Activated naive CD4-positive, alpha-beta T cell treated with anti-CD3 and anti-CD28 coated beads, Interleukin-2, amount 10 ng/mL, durations not matched to agents 7 days and 5 days (primary cell): ENCODE data around the gene SORCS2.
"Not testable (repeated sequence)": the region's sequence is repeated elsewhere in the genome, so short reads cannot be mapped to it uniquely, and the experiment has no call there.

ENCODE experiments used
- CTCF ChIA-PET: fragments of 350-600 bp; sonication (Branson Sonifier 250); formaldehyde crosslinking; loops from one replicate; lab custom pipeline; 2021; ENCODE audit warnings: antibody characterized with exemption; lab: Charles Lee
- DNase-seq: peaks from one replicate; pipeline ENCODE4 v3.0.0-alpha.2; 2020
- H3K27ac Mint-ChIP-seq: one replicate; pipeline ENCODE4 v1.8.0; 2021; ENCODE audit warnings: mild to moderate bottlenecking, moderate library complexity, mixed read lengths
- H3K27me3 Mint-ChIP-seq: one replicate; pipeline ENCODE4 v1.8.0; 2021; ENCODE audit warnings: mild to moderate bottlenecking, mixed read lengths
- H3K36me3 Mint-ChIP-seq: one replicate; pipeline ENCODE4 v1.8.0; 2021; ENCODE audit warnings: mixed read lengths
- H3K4me1 Mint-ChIP-seq: one replicate; pipeline ENCODE4 v1.8.0; 2021; ENCODE audit warnings: mixed read lengths
- H3K4me3 Mint-ChIP-seq: one replicate; pipeline ENCODE4 v1.8.0; 2021; ENCODE audit warnings: mild to moderate bottlenecking, moderate library complexity, mixed read lengths
- H3K9me3 Mint-ChIP-seq: one replicate; pipeline ENCODE4 v1.8.0; 2021; ENCODE audit warnings: mixed read lengths

SORCS2 gene

GRCh38 chr4:7598939-7599790 is 406.8 kb downstream of the SORCS2 start:
- no peak overlapping the region for H3K27ac Mint-ChIP-seq
- H3K27me3 Mint-ChIP-seq: no peaks in the 10 kb centered on the region
- H3K4me3 Mint-ChIP-seq: no peak overlapping the region
- no peak for DNase-seq
- H3K4me1 Mint-ChIP-seq: no peaks in the 10 kb centered on the region
- no peaks in the 10 kb centered on the region for H3K36me3 Mint-ChIP-seq
- H3K9me3 Mint-ChIP-seq: peaks cover 9% of the 10 kb centered on the region
- CTCF ChIA-PET: no interaction called here

DNA sequence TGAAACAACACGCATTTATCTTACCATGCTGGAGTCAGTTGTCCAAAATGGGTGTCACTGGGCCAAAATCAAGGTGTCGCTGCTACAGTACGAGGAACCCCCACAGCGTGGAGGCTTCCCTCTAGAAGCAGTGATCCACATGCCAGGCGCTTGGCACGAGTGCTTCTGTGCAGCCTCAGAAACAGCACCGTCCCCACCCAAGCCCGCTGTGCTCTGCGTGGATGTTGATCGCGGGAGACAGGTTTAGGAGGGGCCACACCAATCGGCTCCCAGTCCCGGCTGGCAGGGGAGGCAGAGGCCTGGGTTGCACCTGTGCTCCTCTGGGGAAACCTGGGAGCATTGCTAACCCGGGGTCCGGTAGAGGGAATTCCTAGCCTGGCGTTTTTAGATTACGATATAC is 407.9 kb downstream of the SORCS2 start:
- Mint-ChIP-seq H3K27me3 (no peaks in the 10 kb centered on the region), H3K9me3 (peaks cover 10% of the 10 kb centered on the region), H3K4me3 (no peak overlapping the region), H3K27ac (no peak overlapping the region), H3K4me1 (no peaks in the 10 kb centered on the region), H3K36me3 (no peaks in the 10 kb centered on the region)
- DNase-seq: no peak
- CTCF ChIA-PET: no interaction called here

- peaks cover 10% of the 10 kb centered on the region for H3K9me3 Mint-ChIP-seq
- H3K27me3 Mint-ChIP-seq, H3K36me3 Mint-ChIP-seq, H3K4me3 Mint-ChIP-seq, DNase-seq, H3K4me1 Mint-ChIP-seq, CTCF ChIA-PET, H3K27ac Mint-ChIP-seq: not testable (repeated sequence)
Measured at GRCh38 chr4:7602166-7602565, 409.8 kb downstream of the SORCS2 start.

DNA sequence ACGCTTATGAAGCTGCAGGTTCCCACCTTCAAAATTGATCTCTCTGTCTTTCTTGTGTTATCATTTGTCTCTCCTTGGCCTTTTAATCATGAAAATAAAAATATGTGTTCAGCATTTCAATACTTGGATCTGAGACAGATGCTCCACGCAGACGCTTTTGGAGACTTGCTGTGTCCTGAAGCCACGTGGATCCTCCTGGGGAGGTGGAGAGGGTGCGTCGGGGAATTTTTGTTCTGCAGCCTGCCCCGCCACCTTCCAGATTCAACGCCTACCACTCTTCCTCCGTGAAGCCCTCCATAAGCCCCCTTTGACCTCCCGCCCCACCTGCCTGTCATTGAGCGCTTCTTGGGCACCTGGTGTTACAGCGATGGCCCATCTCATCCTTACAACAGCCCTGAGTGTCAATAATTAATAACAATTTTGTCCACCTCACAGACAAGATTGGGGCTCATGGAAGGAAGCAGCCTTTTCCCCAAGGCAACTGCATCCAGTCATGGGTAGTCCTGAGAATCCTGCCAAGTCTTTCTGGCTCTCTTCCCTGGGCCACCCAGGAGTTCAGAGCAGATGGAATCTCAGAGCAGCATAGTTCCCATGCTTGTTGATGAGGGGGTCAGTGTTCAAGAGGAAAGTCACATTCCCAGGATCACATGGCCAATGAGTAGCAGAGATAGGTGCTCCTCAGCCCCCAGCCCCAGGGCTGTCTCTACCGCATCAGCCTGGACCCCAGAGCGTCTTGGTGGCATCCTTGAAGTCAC is 415.0 kb downstream of the SORCS2 start:
- CTCF ChIA-PET: no interaction called here
- H3K4me1 Mint-ChIP-seq: no peaks in the 10 kb centered on the region
- H3K36me3 Mint-ChIP-seq: no peaks in the 10 kb centered on the region
- H3K27me3 Mint-ChIP-seq: no peaks in the 10 kb centered on the region
- no peak overlapping the region for H3K4me3 Mint-ChIP-seq
- H3K9me3 Mint-ChIP-seq: peaks cover 8% of the 10 kb centered on the region
- no peak overlapping the region for H3K27ac Mint-ChIP-seq
- DNase-seq: no peak

DNA sequence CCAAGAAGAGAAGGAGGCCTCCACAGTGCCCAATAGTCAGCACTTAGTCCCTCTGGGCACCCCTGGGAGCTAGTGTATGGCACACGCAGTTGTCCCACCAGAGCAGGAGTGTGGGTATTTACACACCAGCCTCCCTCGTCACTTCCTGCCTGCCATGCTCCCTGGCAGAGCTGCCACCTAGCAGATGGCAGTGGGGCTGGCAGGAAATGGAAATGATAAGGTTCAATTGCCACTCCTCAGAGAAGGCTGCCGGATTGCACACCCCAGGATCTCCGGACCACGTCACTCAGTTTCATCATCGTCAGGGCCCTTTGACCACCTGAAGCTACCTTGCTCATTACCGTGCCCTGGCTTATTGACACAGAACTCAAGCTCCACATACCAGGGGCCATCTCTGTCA is 415.7 kb downstream of the SORCS2 start:
- DNase-seq: no peak
- Mint-ChIP-seq H3K4me3 (no peak overlapping the region), H3K27ac (no peak overlapping the region), H3K27me3 (no peaks in the 10 kb centered on the region), H3K9me3 (peaks cover 6% of the 10 kb centered on the region), H3K4me1 (no peaks in the 10 kb centered on the region), H3K36me3 (no peaks in the 10 kb centered on the region)
- CTCF ChIA-PET: no interaction called here

- peaks cover 2% of the 10 kb centered on the region for H3K9me3 Mint-ChIP-seq
- DNase-seq: no peak
- H3K27me3 Mint-ChIP-seq: no peaks in the 10 kb centered on the region
- CTCF ChIA-PET: no interaction called here
- H3K27ac Mint-ChIP-seq: no peak overlapping the region
- H3K4me1 Mint-ChIP-seq: no peaks in the 10 kb centered on the region
- no peak overlapping the region for H3K4me3 Mint-ChIP-seq
- H3K36me3 Mint-ChIP-seq: no peaks in the 10 kb centered on the region
Measured at GRCh38 chr4:7609316-7609715, 417.0 kb downstream of the SORCS2 start.

- no peak for DNase-seq
- Mint-ChIP-seq H3K9me3 (no peaks in the 10 kb centered on the region), H3K27ac (no peak overlapping the region), H3K4me1 (no peaks in the 10 kb centered on the region), H3K36me3 (no peaks in the 10 kb centered on the region), H3K27me3 (no peaks in the 10 kb centered on the region), H3K4me3 (no peak overlapping the region)
- CTCF ChIA-PET: no interaction called here
Measured at GRCh38 chr4:7610022-7610670, 417.8 kb downstream of the SORCS2 start.

- CTCF ChIA-PET: no interaction called here
- Mint-ChIP-seq H3K27me3 (no peaks in the 10 kb centered on the region), H3K4me3 (no peak overlapping the region), H3K27ac (no peak overlapping the region), H3K36me3 (no peaks in the 10 kb centered on the region), H3K4me1 (no peaks in the 10 kb centered on the region), H3K9me3 (no peaks in the 10 kb centered on the region)
- DNase-seq: no peak
Measured at GRCh38 chr4:7610841-7611240, 418.5 kb downstream of the SORCS2 start.

DNA sequence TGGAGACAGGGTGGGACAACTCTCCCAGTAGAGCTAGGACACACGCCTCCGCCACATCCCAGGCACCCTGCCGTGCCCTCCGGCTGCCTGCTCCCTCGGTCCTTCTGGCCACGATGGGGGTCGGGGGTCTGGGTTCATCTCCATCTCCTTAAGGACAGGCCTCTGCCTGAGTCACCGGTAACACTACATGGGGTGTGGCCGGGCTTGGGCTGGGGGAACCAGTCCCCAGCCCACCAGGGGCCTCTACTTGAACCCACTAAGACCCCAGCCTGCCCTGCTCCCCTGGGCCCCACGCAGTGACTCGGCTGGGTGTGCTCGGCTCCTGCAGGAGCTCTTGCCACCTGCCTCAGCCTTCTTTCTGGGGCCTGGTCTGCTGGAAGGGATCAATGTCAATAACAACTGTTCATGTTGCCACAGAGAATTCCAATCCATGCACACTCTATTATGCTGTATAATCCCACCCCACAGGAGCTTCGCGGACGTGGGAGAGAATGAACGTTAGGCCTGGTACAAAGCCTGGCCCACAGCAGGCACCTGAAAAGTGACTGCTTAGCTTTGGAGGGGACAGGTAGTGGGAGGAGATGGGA is 420.1 kb downstream of the SORCS2 start:
- H3K9me3 Mint-ChIP-seq: no peaks in the 10 kb centered on the region
- CTCF ChIA-PET: no interaction called here

DNA sequence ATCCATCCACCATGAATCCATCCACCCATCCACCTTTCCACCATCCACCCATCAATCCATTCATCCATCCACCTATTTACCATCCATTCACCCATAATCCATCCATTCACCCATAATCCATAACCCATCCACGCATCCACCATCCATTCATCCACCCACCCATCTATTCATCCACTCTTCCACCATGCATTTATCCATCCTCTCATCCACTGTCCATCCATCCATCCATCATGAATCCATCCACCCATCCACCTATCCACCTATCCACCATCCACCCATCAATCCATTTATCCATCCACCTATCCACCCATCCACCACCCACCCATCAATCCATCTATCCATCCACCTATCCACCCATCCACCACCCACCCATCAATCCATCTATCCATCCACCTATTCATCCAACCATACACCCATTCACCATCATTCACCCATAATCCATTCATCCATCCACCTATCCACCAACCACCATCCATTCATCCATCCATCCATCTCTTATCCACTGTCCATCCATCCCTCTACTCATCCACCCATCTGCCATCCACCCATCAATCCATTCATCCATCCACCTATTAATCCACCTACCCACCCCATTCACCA is 422.1 kb downstream of the SORCS2 start:
- Mint-ChIP-seq H3K9me3 (no peaks in the 10 kb centered on the region), H3K36me3 (no peaks in the 10 kb centered on the region), H3K4me1 (no peaks in the 10 kb centered on the region), H3K27ac (no peak overlapping the region), H3K27me3 (no peaks in the 10 kb centered on the region), H3K4me3 (no peak overlapping the region)
- CTCF ChIA-PET: no interaction called here
- DNase-seq: no peak

More for the DNA sequence above, 420.1 kb downstream of the SORCS2 start:
- Mint-ChIP-seq H3K27ac (no peak overlapping the region), H3K4me1 (no peaks in the 10 kb centered on the region), H3K36me3 (no peaks in the 10 kb centered on the region), H3K4me3 (no peak overlapping the region), H3K27me3 (no peaks in the 10 kb centered on the region)
- DNase-seq: no peak

- Mint-ChIP-seq H3K9me3 (no peaks in the 10 kb centered on the region), H3K27me3 (no peaks in the 10 kb centered on the region), H3K36me3 (no peaks in the 10 kb centered on the region), H3K4me3 (no peak overlapping the region), H3K4me1 (no peaks in the 10 kb centered on the region), H3K27ac (no peak overlapping the region)
- CTCF ChIA-PET: no interaction called here
- no peak for DNase-seq
Measured at GRCh38 chr4:7616193-7616592, 423.9 kb downstream of the SORCS2 start.

GRCh38 chr4:7618361-7618760 is 426.0 kb downstream of the SORCS2 start:
- Mint-ChIP-seq H3K9me3 (no peaks in the 10 kb centered on the region), H3K27ac (no peak overlapping the region), H3K27me3 (no peaks in the 10 kb centered on the region), H3K4me1 (no peaks in the 10 kb centered on the region), H3K36me3 (no peaks in the 10 kb centered on the region), H3K4me3 (no peak overlapping the region)
- DNase-seq: no peak
- CTCF ChIA-PET: no interaction called here

DNA sequence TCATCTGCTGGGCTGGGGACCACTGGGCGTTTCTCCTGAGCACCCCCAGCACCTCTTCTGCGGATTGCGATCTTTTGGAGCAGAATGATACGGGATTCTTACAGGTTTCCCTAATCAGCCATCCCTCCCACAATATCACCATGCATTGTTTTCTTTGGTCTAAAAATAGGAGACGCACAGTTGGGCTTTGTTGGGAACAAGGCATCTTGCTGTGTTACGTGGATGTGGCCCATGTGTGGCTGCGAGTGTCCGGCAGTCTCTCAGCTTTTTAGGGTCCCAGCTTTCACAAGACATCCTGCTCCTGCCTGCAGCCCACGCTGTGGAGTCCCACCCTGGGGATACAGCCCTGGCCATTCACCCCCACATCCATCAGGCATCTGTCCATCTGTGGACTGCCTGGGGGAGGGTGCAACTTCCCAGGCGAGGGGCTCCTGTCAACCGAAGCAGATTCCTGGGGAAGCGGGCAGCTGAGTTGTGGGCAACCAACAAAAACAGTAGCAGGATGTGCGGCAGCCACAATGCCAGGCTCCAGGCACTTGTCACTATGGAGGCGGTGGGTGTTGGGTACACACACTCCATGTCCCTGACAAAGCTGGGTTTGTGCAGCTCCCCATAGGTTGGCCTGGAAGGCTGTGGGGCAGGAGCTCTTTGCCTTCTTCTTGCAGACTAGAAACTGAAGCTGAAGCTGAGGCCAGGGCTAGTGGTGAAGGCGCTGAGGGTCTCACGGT is 427.9 kb downstream of the SORCS2 start:
- no peak overlapping the region for H3K27ac Mint-ChIP-seq
- H3K4me1 Mint-ChIP-seq: no peaks in the 10 kb centered on the region
- no peaks in the 10 kb centered on the region for H3K27me3 Mint-ChIP-seq
- no peak for DNase-seq
- H3K4me3 Mint-ChIP-seq: no peak overlapping the region
- H3K9me3 Mint-ChIP-seq: no peaks in the 10 kb centered on the region
- CTCF ChIA-PET: no interaction called here
- no peaks in the 10 kb centered on the region for H3K36me3 Mint-ChIP-seq

- CTCF ChIA-PET: no interaction called here
- no peaks in the 10 kb centered on the region for H3K36me3 Mint-ChIP-seq
- DNase-seq: no peak
- no peak overlapping the region for H3K4me3 Mint-ChIP-seq
- H3K4me1 Mint-ChIP-seq: no peaks in the 10 kb centered on the region
- no peak overlapping the region for H3K27ac Mint-ChIP-seq
- H3K9me3 Mint-ChIP-seq: no peaks in the 10 kb centered on the region
- H3K27me3 Mint-ChIP-seq: no peaks in the 10 kb centered on the region
Measured at GRCh38 chr4:7620814-7621176, 428.5 kb downstream of the SORCS2 start.
